ENCODE results near the gene MYH10.

- no peak for TF ChIP-seq POLR2A (IDR thresholded peaks at IDR 0.05)
- no peak for TF ChIP-seq POLR2AphosphoS5 (IDR thresholded peaks at IDR 0.05; ENCODE audit: insufficient read depth in 1 of 2, low read depth in 1 of 2)
- TF ChIP-seq CTCF (IDR thresholded peaks at IDR 0.05): no peak
Observed at GRCh38 chr17:8563981-8564602, 66.4 kb downstream of the MYH10 start.
